Progenitor cell of endocrine pancreas (in vitro differentiated cells): ENCODE data around the gene ZNF708. TPM values are rescaled to one million over a fixed set of nuclear protein-coding genes. Genes with fewer than 3 reads are reported as not detected.
A peak's percentile ranks its signal among the peaks of the same experiment; 100 is the strongest.

ENCODE experiments used
- DNase-seq: peaks from one replicate; pipeline ENCODE4 v3.0.0; 2021; ENCODE audit warnings: low spot score; ENCODE audit not compliant: unreplicated experiment
- H3K27ac Mint-ChIP-seq: 2 replicates; pipeline ENCODE4 v1.8.0; 2021; ENCODE audit warnings: mild to moderate bottlenecking, moderate library complexity, mixed read lengths
- H3K27me3 Mint-ChIP-seq: 2 replicates; pipeline ENCODE4 v1.8.0; 2021; ENCODE audit warnings: mixed read lengths
- H3K36me3 Mint-ChIP-seq: 2 replicates; pipeline ENCODE4 v1.8.0; 2022; ENCODE audit warnings: mixed read lengths; ENCODE audit not compliant: insufficient read depth
- H3K4me1 Mint-ChIP-seq: 2 replicates; pipeline ENCODE4 v1.8.0; 2021; ENCODE audit warnings: low read depth, mixed read lengths
- H3K4me3 Mint-ChIP-seq: 2 replicates; pipeline ENCODE4 v1.8.0; 2021; ENCODE audit warnings: low read depth, mild to moderate bottlenecking, moderate library complexity, mixed read lengths
- H3K9me3 Mint-ChIP-seq: 2 replicates; pipeline ENCODE4 v1.8.0; 2021; ENCODE audit warnings: low read depth, mixed read lengths
- CTCF ChIP-seq: fragments of 200-600 bp; sonication (generic); IDR thresholded peaks from one replicate; pipeline ENCODE4 v1.5.0; 2021; ENCODE audit warnings: antibody characterized with exemption, mild to moderate bottlenecking; ENCODE audit not compliant: unreplicated experiment
- total RNA-seq: library from RNA; stranded (reverse); gene quantifications from 2 replicates; pipeline ENCODE4 v1.2.1, GENCODE V29; 2021

Gene ZNF708
- total RNA-seq, 1 donor from 2014 or later: 35.1 TPM

GRCh38 chr19:21256722-21257121 lies 72.5 kb downstream of the ZNF708 start:
- Mint-ChIP-seq H3K9me3 (peaks cover 26% of the 10 kb centered on the region), H3K4me3 (no peak overlapping the region)

More at GRCh38 chr19:21256722-21257121, 72.5 kb downstream of the ZNF708 start:
- no peak for DNase-seq
- TF ChIP-seq CTCF: peak; percentile 21
- Mint-ChIP-seq H3K27me3 (no peaks in the 10 kb centered on the region), H3K36me3 (peaks cover 1% of the 10 kb centered on the region), H3K27ac (no peak overlapping the region), H3K4me1 (no peaks in the 10 kb centered on the region)

Other genes with a start within 250 kb of the ZNF708 start
- gene ZNF714, start 247.2 kb downstream of the ZNF708 start, total RNA-seq: 51.5 and 55.5 TPM in 2 replicates
- gene ZNF431, start 187.4 kb downstream of the ZNF708 start, total RNA-seq: 55.4 and 60.0 TPM in 2 replicates
- 71.7 and 71.8 TPM in 2 replicates for gene ZNF738, start 29.6 kb upstream of the ZNF708 start, total RNA-seq
- gene ZNF493, start 67.7 kb upstream of the ZNF708 start, total RNA-seq: 46.6 and 50.8 TPM in 2 replicates
- gene ZNF429, start 176.2 kb upstream of the ZNF708 start, total RNA-seq: 29.7 and 31.7 TPM in 2 replicates